Kidney epithelial cell (primary cell): ENCODE data around the gene DNPEP. TPM values are rescaled to one million over a fixed set of nuclear protein-coding genes. Genes with fewer than 3 reads are reported as not detected.

Source experiments
- DNase-seq: peaks from one replicate; pipeline ENCODE4 v3.0.0-alpha.2; 2010; ENCODE audit warnings: low read depth
- H3K27me3 ChIP-seq: 2 replicates; pipeline ENCODE4 v1.6.0; 2011; ENCODE audit warnings: low read length; ENCODE audit not compliant: control insufficient read depth, insufficient read depth
- H3K36me3 ChIP-seq: 2 replicates; pipeline ENCODE4 v1.5.1; 2011; ENCODE audit warnings: low read length; ENCODE audit not compliant: control insufficient read depth, insufficient read depth
- H3K4me3 ChIP-seq: 2 replicates; pipeline ENCODE4 v1.5.1; 2011; ENCODE audit warnings: low read depth, mild to moderate bottlenecking, control low read depth, low read length
- total RNA-seq: library from RNA; depleted of rRNA; stranded (reverse); fragments of >200 nt; gene quantifications from 2 replicates; pipeline ENCODE4 v1.2.3, GENCODE V29; 2015
- TF ChIP-seq, protein P1 (sequence below): IDR thresholded peaks from 2 replicates; pipeline ENCODE4 v1.5.1; 2011; ENCODE audit warnings: mild to moderate bottlenecking, moderate library complexity, low read length, control low read depth, inconsistent platforms; ENCODE audit not compliant: insufficient read depth, poor library complexity, severe bottlenecking

Gene DNPEP
- total RNA-seq, 1 donor from 2014 or later = 50.2 TPM

DNA sequence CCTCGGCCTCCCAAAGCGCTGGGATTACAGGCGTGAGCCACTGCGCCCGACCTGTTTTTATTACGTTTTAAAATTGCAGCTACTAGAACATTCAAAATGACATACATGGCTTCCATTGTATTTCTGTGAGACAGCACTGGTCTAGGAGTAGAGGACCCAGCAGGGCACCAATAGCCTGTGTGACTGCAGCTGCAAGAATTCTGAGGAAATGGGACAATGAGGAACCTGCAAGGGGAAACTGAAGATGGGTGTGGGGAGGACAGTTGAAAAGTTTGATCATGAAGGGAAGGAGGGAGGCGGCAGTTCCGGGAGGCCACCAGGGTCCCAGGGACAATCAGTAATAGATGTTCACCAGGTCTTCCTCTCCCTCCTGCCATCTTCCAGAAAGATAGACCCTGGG lies 13.9 kb upstream of the DNPEP start:
- TF ChIP-seq, protein P1, sequence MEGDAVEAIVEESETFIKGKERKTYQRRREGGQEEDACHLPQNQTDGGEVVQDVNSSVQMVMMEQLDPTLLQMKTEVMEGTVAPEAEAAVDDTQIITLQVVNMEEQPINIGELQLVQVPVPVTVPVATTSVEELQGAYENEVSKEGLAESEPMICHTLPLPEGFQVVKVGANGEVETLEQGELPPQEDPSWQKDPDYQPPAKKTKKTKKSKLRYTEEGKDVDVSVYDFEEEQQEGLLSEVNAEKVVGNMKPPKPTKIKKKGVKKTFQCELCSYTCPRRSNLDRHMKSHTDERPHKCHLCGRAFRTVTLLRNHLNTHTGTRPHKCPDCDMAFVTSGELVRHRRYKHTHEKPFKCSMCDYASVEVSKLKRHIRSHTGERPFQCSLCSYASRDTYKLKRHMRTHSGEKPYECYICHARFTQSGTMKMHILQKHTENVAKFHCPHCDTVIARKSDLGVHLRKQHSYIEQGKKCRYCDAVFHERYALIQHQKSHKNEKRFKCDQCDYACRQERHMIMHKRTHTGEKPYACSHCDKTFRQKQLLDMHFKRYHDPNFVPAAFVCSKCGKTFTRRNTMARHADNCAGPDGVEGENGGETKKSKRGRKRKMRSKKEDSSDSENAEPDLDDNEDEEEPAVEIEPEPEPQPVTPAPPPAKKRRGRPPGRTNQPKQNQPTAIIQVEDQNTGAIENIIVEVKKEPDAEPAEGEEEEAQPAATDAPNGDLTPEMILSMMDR = no peak
- DNase-seq = no peak
- H3K4me3 ChIP-seq = no peak overlapping the region
- H3K36me3 ChIP-seq = no peaks in the 10 kb centered on the region
- H3K27me3 ChIP-seq = no peaks in the 10 kb centered on the region

DNA sequence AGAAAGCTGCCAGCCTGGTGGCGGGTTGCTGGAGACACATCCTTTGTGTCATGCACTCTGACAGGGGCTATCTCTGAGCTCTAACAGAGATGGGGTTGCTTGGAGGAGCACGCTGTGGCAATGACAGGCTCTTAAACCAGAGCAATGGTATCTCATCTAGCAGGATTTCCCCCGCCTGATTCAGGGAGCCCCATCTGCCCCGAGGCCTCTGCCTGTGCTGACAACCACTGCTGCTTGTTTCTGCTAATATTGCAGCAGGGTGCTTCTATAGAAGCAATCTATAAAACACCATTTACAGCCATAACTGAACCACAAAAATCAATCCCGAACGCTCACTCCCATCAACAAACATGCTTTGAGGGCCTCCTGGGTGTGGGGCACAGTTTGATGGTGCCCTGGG lies 12.8 kb upstream of the DNPEP start:
- TF ChIP-seq, protein P1 = no peak
- no peaks in the 10 kb centered on the region for H3K27me3 ChIP-seq
- no peak overlapping the region for H3K4me3 ChIP-seq
- DNase-seq = no peak
- H3K36me3 ChIP-seq = no peaks in the 10 kb centered on the region

DNA sequence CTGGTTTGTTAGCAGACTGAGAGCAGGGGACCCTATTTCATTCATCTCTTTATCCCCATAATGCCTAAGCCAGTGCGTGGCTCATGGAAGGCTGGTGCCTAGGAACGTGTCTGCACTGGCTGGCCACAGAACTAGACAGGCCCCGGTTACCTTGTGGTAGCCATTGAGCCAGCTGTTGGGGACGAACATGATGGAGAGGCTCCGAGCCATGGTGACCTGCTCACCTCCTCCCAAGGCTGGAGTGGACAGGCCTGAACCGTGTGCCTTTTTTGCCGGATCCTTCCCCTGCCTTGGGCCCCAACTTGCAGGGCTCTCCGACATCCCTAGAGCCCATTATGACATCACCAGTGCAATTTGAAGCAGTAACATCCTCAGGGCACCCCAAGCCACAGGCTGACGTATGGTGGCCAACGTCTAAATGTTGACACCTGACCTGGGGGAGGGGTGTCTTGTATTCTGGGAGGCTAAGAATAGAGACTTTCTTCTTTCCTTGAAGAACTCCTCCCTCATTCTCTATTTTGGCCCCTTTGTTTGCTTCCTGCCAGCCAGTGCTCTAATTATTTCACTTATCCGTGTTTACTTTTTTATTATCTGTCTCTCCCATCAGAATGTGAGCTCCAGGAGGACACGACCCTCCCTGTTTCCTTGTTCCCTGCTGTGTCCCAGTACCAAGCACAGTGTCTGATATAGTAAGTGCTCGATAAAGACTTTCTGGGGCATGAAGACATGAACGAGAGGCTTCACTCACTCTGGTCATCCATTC lies 12.2 kb upstream of the DNPEP start:
- TF ChIP-seq, protein P1 = no peak
- no peak for DNase-seq
- H3K4me3 ChIP-seq = no peak overlapping the region
- H3K27me3 ChIP-seq = no peaks in the 10 kb centered on the region
- no peaks in the 10 kb centered on the region for H3K36me3 ChIP-seq

DNA sequence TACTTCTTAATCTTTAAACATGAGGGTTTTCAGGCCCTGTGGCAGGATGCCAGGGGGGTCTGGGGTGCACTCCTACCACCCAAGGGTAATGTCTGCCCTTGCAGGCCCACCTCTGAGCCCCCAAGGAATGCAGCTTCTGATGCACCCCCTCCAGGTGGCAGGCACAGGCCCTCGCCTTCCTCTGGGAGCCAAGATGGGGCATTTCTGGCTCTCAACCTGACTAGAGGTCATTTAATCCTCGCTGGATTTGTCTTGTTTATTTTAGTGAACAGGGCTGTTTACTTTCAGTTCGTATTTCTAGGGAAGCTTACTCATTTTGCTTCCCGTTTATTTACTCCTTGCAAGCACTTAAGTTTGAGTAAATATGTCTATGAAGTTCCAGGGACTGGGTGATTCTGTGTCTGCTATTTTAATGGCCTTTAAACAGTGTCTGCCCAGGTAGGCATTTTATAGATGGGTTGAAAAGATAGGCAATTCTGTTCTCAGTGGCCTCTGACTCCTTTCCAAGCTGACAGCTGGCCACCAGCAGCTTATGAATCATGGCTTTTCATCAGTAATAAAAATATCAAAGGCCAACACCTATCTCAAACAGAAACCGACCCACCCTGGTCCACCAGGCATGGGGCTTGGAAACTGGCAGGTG lies 11.1 kb upstream of the DNPEP start:
- TF ChIP-seq, protein P1 = no peak
- H3K36me3 ChIP-seq = no peaks in the 10 kb centered on the region
- no peak for DNase-seq

DNA sequence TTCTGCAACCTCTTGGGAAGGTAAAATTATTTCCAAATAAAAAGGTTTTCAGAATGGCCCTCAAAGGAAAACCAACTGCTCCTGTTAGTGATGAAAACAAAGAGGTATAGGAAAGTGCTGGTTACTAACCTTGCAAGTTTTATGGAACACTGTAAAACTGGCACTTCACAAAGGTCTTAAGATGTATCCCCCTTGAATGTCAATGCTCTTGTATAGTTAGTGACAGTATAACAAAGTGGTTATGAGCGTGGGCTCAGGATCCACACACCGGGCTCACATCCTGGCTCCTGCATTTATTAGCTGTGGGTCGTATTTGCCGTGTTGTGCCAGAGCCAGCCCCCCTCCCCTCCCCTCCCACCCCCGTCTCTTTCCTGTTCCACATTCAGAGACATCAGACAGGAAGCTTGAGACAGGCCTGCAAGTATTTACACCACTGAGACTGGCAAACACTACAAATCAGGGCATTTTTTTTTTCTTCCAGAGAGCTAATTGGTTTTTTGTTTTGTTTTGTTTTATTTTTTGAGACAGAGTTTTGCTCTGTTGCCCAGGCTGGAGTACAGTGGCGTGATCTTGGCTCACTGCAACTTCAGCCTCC lies 9.2 kb upstream of the DNPEP start:
- Histone ChIP-seq H3K36me3 (no peaks in the 10 kb centered on the region), H3K27me3 (no peaks in the 10 kb centered on the region), H3K4me3 (no peak overlapping the region)
- TF ChIP-seq, protein P1 = no peak
- no peak for DNase-seq

More for the DNA sequence above, 11.1 kb upstream of the DNPEP start:
- no peak overlapping the region for H3K4me3 ChIP-seq
- H3K27me3 ChIP-seq = no peaks in the 10 kb centered on the region
